Activated T-helper 1 cell treated with anti-CD3 and anti-CD28 coated beads, Interleukin-12 subunit alpha, Interleukin-12 subunit beta, Interleukin-2, Interleukin-4 antibody, amounts not matched to agents 30 ng/mL and 10 ng/mL and 1 ng/mL, durations not matched to agents 14 hours and 24 hours and 36 hours (primary cell): Measurements from ENCODE around the gene CCBE1. TPM values are rescaled to one million over a fixed set of nuclear protein-coding genes. Genes with fewer than 3 reads are reported as not detected.

Source experiments
- DNase-seq: peaks from one replicate; pipeline ENCODE4 v3.0.0; 2021; ENCODE audit warnings: low spot score
- H3K27ac Mint-ChIP-seq: one replicate; pipeline ENCODE4 v1.8.0; 2021; ENCODE audit warnings: mild to moderate bottlenecking, mixed read lengths
- H3K27me3 Mint-ChIP-seq: one replicate; pipeline ENCODE4 v1.8.0; 2022; ENCODE audit warnings: mild to moderate bottlenecking, moderate library complexity, mixed read lengths; ENCODE audit not compliant: insufficient read depth
- H3K36me3 Mint-ChIP-seq: one replicate; pipeline ENCODE4 v1.8.0; 2021; ENCODE audit warnings: low read depth, mixed read lengths
- H3K4me1 Mint-ChIP-seq: one replicate; pipeline ENCODE4 v1.8.0; 2021; ENCODE audit warnings: low read depth, mixed read lengths
- H3K4me3 Mint-ChIP-seq: one replicate; pipeline ENCODE4 v1.8.0; 2021; ENCODE audit warnings: mild to moderate bottlenecking, moderate library complexity, mixed read lengths
- H3K9me3 Mint-ChIP-seq: one replicate; pipeline ENCODE4 v1.8.0; 2021; ENCODE audit warnings: mixed read lengths
- intact Hi-C: fragments of 100-400 bp; cut with micrococcal nuclease; formaldehyde crosslinking; loops from one replicate; pipeline ENCODE4 v1.15.1; 2024
- total RNA-seq: library from RNA; stranded (reverse); gene quantifications from 2 replicates; pipeline ENCODE4 v1.2.3, GENCODE V29; 2022

CCBE1 gene
- total RNA-seq, 1 donor from 2014 or later, result not detected

- intact Hi-C loops, result no loop called here
- Mint-ChIP-seq H3K4me3 (no peak overlapping the region), H3K4me1 (no peaks in the 10 kb centered on the region), H3K27ac (no peak overlapping the region), H3K36me3 (no peaks in the 10 kb centered on the region), H3K27me3 (peaks cover 2% of the 10 kb centered on the region), H3K9me3 (no peaks in the 10 kb centered on the region)
- DNase-seq, result no peak
Measured at GRCh38 chr18:59576541-59577385, 120.5 kb downstream of the CCBE1 start.

GRCh38 chr18:59575995-59576394 lies 121.2 kb downstream of the CCBE1 start:
- H3K4me3 Mint-ChIP-seq, result no peak overlapping the region
- no peaks in the 10 kb centered on the region for H3K4me1 Mint-ChIP-seq
- H3K9me3 Mint-ChIP-seq, result no peaks in the 10 kb centered on the region
- no peak for DNase-seq
- intact Hi-C loops, result no loop called here
- H3K36me3 Mint-ChIP-seq, result no peaks in the 10 kb centered on the region
- no peak overlapping the region for H3K27ac Mint-ChIP-seq
- H3K27me3 Mint-ChIP-seq, result peaks cover 2% of the 10 kb centered on the region

DNA sequence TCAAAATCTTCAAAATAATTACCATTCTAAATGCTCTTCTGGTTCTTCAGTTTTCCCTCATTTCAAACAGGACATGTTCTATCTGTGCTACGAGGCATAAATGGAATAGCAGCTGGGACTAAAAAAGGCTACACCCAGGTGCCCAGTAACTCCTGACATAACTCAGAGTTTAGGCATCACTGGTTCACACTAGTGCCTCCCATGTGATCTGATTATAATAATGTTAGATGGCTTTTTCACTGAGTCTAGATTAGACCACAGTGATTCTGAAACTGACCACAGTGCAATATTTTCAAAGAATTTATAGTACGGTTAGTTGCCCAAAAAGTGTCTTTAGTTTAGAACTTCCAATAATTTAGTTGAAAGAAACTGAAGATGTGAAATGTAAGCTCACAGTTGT lies 123.3 kb downstream of the CCBE1 start:
- no peaks in the 10 kb centered on the region for H3K4me1 Mint-ChIP-seq
- H3K27ac Mint-ChIP-seq, result no peak overlapping the region
- H3K4me3 Mint-ChIP-seq, result no peak overlapping the region
- intact Hi-C loops, result no loop called here
- DNase-seq, result no peak
- peaks cover 2% of the 10 kb centered on the region for H3K27me3 Mint-ChIP-seq
- H3K9me3 Mint-ChIP-seq, result no peaks in the 10 kb centered on the region
- no peaks in the 10 kb centered on the region for H3K36me3 Mint-ChIP-seq

- no peak for DNase-seq
- no peaks in the 10 kb centered on the region for H3K36me3 Mint-ChIP-seq
- intact Hi-C loops, result no loop called here
- no peaks in the 10 kb centered on the region for H3K4me1 Mint-ChIP-seq
- H3K27me3 Mint-ChIP-seq, result no peaks in the 10 kb centered on the region
- H3K9me3 Mint-ChIP-seq, result no peaks in the 10 kb centered on the region
- H3K4me3 Mint-ChIP-seq, result no peak overlapping the region
- no peak overlapping the region for H3K27ac Mint-ChIP-seq
Measured at GRCh38 chr18:59571902-59572301, 125.3 kb downstream of the CCBE1 start.

DNA sequence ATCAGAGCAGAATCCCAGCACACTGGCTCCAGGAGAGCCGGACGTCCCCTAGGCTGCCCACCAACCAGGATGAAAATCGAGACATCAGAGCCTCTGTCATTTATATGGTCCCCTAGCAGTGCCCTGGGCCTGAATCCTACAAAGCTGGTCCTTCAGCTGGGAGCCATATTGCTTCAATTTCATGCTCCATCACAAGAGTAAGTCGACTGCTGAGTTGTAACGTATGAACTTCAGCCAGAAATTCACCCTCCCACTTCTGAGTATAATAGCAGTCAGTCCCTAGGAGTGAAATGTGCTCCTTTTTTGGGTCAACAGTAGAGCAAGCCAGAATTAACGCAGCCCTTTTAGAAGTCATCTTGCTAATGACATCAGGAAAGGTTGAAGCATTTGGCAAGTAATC lies 126.4 kb downstream of the CCBE1 start:
- no peaks in the 10 kb centered on the region for H3K4me1 Mint-ChIP-seq
- no peaks in the 10 kb centered on the region for H3K9me3 Mint-ChIP-seq
- H3K4me3 Mint-ChIP-seq, result no peak overlapping the region
- no peak for DNase-seq
- H3K27me3 Mint-ChIP-seq, result no peaks in the 10 kb centered on the region
- intact Hi-C loops, result no loop called here
- H3K36me3 Mint-ChIP-seq, result no peaks in the 10 kb centered on the region
- no peak overlapping the region for H3K27ac Mint-ChIP-seq

DNA sequence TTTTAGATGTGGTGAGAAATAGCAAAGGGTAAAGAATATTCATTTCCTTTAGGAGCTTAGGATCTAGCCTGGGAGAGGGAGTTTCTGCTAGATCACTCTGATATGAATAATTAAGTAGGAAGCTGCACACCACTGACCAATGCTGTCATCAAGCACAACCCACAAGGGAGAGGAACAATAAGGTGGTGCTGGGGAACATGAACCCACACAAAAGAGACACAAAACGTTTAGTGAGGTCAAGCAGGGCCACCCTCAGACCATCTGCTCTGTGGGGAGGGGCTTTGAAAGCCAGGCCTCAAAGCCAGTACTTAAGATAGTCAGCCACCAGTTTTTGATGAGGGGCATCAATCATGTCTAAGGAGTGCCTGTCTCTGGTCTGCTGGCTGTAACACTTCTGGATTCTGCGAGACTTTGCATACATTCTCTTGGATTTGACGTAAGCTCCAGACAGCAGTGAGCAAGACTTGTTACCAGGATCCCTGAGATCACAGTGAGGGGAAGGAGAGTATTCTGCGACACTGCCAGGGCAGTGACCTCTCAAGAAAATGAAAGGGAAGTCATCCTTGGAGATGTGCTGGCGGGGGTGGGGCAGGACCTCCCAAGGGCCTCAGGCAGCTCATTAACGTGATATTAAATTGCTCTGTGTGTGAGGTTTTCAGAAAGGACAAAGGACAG lies 127.0 kb downstream of the CCBE1 start:
- H3K36me3 Mint-ChIP-seq, result no peaks in the 10 kb centered on the region
- DNase-seq, result no peak
- no peaks in the 10 kb centered on the region for H3K4me1 Mint-ChIP-seq
- intact Hi-C loops, result no loop called here
- no peaks in the 10 kb centered on the region for H3K27me3 Mint-ChIP-seq
- H3K27ac Mint-ChIP-seq, result no peak overlapping the region
- H3K4me3 Mint-ChIP-seq, result no peak overlapping the region
- no peaks in the 10 kb centered on the region for H3K9me3 Mint-ChIP-seq

GRCh38 chr18:59569390-59569791 lies 127.8 kb downstream of the CCBE1 start:
- Mint-ChIP-seq H3K4me1 (no peaks in the 10 kb centered on the region), H3K27me3 (no peaks in the 10 kb centered on the region), H3K4me3 (no peak overlapping the region), H3K27ac (no peak overlapping the region), H3K36me3 (no peaks in the 10 kb centered on the region), H3K9me3 (no peaks in the 10 kb centered on the region)
- no peak for DNase-seq
- intact Hi-C loops, result loop anchor here (10.0 kb wide), 1 partner anchor 55 kb away; no protein-coding TSS in a partner anchor

GRCh38 chr18:59567431-59567830 lies 129.8 kb downstream of the CCBE1 start:
- intact Hi-C loops, result loop anchor here (10.0 kb wide), 1 partner anchor 57 kb away; no protein-coding TSS in a partner anchor
- Mint-ChIP-seq H3K9me3 (no peaks in the 10 kb centered on the region), H3K4me3 (no peak overlapping the region), H3K27me3 (no peaks in the 10 kb centered on the region), H3K36me3 (no peaks in the 10 kb centered on the region), H3K27ac (no peak overlapping the region), H3K4me1 (no peaks in the 10 kb centered on the region)
- no peak for DNase-seq

DNA sequence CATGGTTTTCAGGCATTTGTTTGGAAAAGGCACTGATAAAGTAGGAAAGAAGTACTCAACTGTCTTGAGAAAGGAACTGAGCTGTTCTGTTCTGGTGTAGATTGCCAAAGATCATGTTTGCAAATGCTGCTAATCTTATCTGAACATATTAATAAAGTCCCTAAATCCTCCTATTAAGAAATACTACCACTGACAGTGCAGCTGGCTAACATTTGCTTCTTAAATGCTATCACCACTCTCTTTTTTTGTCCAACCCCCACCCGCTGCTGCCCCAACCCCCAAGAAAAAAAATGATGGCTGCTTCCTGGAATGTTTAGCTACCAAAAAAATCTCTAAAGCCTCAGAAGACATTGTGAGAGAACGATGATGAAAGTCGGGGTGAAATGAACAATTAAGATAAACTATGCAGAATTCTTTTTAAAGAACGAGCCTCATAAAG lies 130.7 kb downstream of the CCBE1 start:
- no peak for DNase-seq
- Mint-ChIP-seq H3K4me1 (no peaks in the 10 kb centered on the region), H3K36me3 (no peaks in the 10 kb centered on the region), H3K27ac (no peak overlapping the region), H3K27me3 (no peaks in the 10 kb centered on the region), H3K4me3 (no peak overlapping the region), H3K9me3 (no peaks in the 10 kb centered on the region)
- intact Hi-C loops, result loop anchor here (10.0 kb wide), 1 partner anchor 58 kb away; no protein-coding TSS in a partner anchor

- Mint-ChIP-seq H3K9me3 (no peaks in the 10 kb centered on the region), H3K27me3 (no peaks in the 10 kb centered on the region), H3K4me1 (no peaks in the 10 kb centered on the region), H3K36me3 (no peaks in the 10 kb centered on the region), H3K27ac (no peak overlapping the region), H3K4me3 (no peak overlapping the region)
- intact Hi-C loops, result loop anchor here (10.0 kb wide), 1 partner anchor 59 kb away; no protein-coding TSS in a partner anchor
- DNase-seq, result no peak
Measured at GRCh38 chr18:59565957-59566356, 131.3 kb downstream of the CCBE1 start.

DNA sequence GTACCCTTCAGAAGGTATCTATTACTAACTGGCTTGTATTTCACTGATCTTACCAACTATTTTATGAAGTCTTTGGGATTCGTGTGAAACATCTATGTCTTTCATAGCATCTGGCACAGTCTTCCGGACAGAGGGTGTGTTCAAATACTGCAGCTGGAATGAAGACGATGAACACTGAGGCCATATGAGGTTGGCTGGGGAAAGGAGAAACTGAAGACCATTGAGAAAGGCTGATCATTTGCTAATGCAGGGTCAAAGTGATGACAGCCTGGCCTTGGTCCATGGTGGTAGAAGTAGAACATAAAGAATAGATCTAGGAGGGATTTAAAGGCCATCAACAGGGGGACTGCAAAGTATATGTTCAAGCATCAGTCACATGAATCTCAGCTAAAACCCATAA lies 132.7 kb downstream of the CCBE1 start:
- H3K27me3 Mint-ChIP-seq, result no peaks in the 10 kb centered on the region
- H3K36me3 Mint-ChIP-seq, result no peaks in the 10 kb centered on the region
- no peaks in the 10 kb centered on the region for H3K9me3 Mint-ChIP-seq
- H3K4me3 Mint-ChIP-seq, result no peak overlapping the region
- DNase-seq, result no peak
- intact Hi-C loops, result loop anchor here (10.0 kb wide), 1 partner anchor 60 kb away; no protein-coding TSS in a partner anchor
- H3K27ac Mint-ChIP-seq, result no peak overlapping the region
- H3K4me1 Mint-ChIP-seq, result no peaks in the 10 kb centered on the region

DNA sequence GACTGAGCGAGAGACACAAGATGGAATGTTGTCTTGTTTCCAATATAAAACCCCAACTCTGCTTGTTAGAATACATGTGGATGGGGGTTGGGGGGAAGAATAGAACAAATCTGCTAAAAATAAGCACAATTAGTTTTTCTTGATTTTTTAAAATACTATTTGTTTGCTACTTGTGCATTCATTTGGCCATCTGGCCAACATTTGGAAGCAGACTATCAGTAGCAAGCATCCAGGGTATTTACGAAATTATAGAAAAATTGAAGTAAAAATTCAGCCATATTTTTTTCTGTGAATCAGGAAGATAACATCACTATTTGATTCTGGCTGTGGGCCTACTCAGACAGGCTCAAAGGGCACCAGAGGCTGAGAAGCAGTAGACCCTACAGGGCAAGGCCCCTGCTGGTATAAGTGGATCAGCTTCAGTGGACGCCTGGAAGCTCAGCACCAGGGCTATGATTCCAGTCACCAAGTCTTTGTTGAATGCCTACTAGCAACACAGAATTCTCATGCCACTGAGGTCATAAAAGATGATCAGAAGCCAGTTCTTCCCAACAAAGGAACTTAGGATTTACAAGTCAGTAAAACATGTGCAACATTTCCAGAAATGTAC lies 133.9 kb downstream of the CCBE1 start:
- H3K4me1 Mint-ChIP-seq, result no peaks in the 10 kb centered on the region
- no peak for DNase-seq
- no peaks in the 10 kb centered on the region for H3K9me3 Mint-ChIP-seq
- no peaks in the 10 kb centered on the region for H3K36me3 Mint-ChIP-seq
- no peak overlapping the region for H3K27ac Mint-ChIP-seq
- no peaks in the 10 kb centered on the region for H3K27me3 Mint-ChIP-seq
- no peak overlapping the region for H3K4me3 Mint-ChIP-seq
- intact Hi-C loops, result loop anchor here (10.0 kb wide), 1 partner anchor 62 kb away; no protein-coding TSS in a partner anchor

DNA sequence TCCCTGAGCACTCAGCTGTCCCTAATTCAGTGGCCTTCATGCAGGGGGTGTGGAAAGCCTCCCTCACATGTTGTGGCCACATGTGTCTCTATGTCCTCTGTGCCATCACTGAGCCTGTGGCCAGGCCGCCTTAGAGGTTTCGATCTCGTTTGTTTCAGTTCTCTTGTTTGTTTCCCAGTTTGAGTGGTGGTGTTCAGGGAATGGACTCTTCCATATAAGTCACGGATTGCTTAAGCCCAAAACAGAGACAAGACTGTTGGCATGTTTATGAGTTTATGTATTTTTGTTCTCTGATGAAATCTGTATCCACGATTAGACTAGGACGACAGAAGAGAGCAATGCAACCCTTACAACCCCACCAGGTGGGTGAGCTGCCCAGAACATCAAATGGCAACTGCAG lies 134.5 kb downstream of the CCBE1 start:
- no peak for DNase-seq
- intact Hi-C loops, result loop anchor here (10.0 kb wide), 1 partner anchor 62 kb away; no protein-coding TSS in a partner anchor
- Mint-ChIP-seq H3K27ac (no peak overlapping the region), H3K36me3 (no peaks in the 10 kb centered on the region), H3K27me3 (no peaks in the 10 kb centered on the region), H3K9me3 (no peaks in the 10 kb centered on the region), H3K4me3 (no peak overlapping the region), H3K4me1 (no peaks in the 10 kb centered on the region)
